ENCODE measurements around the gene ZNF398.

DNA sequence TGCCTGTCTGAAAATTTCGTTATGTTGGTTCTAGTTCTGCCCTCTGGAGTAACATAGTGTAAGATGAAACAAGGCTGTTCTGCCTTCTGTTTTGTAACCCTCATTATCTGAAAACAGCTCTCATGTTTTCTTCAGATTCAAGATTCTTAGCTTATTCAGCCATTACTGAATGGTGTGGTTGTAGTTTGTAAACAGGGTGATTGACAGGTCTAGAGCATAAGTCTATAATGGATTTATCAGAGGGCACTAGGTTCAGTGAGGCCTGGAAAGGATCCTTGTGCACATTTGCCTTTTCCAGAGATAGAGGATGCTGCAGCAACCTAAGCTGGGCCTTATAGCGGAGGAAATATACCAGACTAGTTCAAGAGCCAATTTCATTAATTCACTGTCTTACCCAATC, 6.1 kb downstream of the ZNF398 start:
- TF ChIP-seq POLR2A (IDR thresholded peaks at IDR 0.05): no peak
- TF ChIP-seq, protein P1, sequence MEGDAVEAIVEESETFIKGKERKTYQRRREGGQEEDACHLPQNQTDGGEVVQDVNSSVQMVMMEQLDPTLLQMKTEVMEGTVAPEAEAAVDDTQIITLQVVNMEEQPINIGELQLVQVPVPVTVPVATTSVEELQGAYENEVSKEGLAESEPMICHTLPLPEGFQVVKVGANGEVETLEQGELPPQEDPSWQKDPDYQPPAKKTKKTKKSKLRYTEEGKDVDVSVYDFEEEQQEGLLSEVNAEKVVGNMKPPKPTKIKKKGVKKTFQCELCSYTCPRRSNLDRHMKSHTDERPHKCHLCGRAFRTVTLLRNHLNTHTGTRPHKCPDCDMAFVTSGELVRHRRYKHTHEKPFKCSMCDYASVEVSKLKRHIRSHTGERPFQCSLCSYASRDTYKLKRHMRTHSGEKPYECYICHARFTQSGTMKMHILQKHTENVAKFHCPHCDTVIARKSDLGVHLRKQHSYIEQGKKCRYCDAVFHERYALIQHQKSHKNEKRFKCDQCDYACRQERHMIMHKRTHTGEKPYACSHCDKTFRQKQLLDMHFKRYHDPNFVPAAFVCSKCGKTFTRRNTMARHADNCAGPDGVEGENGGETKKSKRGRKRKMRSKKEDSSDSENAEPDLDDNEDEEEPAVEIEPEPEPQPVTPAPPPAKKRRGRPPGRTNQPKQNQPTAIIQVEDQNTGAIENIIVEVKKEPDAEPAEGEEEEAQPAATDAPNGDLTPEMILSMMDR (IDR thresholded peaks at IDR 0.05): no peak

Data from body of pancreas (tissue), 4 donors.